GM12872 (cell line): Measurements from ENCODE around the gene FOXC1.

ENCODE experiments used
- CTCF ChIP-seq: IDR thresholded peaks from 3 replicates; pipeline ENCODE4 v1.5.1; 2011; ENCODE audit warnings: low read depth, mild to moderate bottlenecking, low read length, moderate library complexity; ENCODE audit not compliant: insufficient read depth

FOXC1 gene

DNA sequence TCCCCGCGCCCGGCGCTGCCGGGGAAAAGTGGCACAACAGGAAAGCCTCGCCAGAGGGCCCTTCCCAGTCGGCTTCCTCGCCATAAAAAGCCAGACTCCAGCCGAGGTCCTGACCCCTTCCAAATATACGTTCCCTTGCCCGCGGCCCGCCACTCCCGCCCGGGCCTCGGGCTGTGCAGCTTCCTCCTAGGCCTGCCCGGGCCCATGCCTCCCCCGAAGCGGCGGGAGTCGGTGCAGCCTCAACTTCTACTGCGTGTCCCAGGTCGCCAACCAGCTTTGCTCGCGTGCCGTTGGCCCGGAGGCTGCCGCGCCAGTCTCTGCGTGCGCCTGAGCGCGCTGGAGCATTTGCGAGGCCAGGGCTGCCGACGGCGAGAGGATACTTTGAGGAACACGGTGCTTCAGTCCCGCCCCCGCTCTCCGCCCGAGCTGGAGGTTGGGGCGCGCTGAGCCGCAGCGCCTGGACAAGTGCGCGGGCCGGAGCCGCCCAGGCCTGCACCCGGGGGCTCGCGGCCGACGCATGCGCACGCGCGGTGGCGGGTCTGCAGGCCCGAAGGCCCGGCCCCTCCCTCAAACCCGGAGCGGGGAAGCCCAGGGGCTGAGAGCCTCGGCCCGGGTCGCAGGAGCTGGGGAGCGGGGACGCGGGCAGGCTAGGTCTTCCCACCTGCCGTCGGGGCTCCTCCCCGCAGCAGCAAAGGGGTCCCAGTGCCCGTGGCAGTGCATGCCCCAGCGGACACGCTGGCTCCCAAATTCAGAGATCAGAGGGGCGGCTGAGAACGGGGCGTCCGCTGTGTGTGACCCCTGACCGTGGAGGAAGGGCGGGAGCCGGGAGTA lies 10.2 kb downstream of the FOXC1 start:
- no peak for TF ChIP-seq CTCF

- no peak for TF ChIP-seq CTCF
Observed at GRCh38 chr6:1620504-1621069, 10.9 kb downstream of the FOXC1 start.

GRCh38 chr6:1621070-1621701 lies 11.5 kb downstream of the FOXC1 start:
- no peak for TF ChIP-seq CTCF

DNA sequence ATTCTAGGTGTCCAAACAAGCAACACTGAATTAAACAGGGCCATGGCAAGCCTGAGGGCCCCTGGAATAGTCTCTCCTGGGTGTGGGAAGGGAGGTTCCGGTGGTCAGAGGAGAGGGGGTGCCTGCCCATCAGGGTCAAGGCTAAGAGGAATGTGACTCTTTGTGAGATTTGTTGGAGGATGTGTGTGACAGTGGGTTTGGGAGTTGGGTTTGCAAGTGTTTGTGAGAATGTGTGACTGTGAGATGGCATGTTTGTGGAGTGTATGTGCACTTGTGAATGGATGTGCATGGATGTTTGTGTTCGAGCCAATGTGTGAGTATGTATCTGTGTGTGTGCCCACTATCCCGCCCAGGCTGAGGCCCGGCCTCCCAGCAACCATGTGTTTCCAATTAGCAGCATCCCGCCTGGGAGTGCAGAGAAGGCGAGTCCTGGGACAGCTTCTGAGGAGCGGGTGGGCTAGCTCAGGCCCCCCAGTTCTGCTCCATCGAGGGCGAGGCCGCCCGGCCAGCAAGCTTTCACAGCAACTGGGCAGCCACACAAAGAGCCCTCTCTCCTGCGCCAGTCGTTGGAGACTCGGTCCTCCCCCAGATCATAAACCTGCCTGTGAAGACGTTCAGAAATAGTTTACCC lies 12.6 kb downstream of the FOXC1 start:
- TF ChIP-seq CTCF: no peak

DNA sequence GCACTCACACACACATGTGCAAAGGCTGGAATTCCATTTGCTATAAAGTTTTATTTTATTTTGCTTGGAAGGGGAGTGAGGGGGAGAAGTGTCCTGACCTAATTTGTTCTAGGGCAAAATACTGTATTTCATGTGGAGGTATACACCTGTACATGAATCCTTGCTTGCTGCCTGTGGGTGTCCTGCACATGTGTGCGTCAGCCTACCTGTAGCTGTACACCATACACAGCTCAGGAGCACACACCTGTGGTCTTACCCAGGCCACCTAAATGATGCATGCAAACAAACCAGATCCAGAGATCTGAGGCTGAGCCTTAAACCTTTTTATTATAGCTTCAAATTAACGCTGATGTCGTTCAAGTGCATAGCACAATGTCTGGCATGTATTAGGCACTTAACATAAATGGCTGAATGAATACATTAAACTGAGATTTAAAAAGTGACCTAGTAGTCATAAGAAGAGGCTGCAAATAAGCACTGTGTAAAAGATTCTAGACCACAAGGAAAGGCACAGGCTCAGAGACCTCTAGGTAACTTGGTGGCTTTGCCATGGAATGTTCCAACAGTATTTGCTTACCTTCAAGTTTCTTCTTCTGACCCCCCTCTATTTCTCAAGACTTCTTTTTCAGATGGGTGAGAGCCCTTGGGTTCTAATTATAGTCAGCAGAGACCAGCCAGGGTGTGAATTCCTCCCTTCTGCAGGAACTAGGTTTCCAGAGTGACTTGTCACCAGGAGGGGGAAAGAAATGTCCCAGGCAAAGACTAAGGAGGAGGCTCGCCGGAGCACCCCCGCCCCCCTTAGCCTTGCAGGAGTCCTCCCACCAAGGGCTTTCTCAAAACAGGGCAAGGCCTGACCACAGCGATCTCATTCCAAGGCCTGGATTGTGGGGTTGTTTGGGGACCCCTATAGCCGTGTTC lies 13.4 kb downstream of the FOXC1 start:
- no peak for TF ChIP-seq CTCF

DNA sequence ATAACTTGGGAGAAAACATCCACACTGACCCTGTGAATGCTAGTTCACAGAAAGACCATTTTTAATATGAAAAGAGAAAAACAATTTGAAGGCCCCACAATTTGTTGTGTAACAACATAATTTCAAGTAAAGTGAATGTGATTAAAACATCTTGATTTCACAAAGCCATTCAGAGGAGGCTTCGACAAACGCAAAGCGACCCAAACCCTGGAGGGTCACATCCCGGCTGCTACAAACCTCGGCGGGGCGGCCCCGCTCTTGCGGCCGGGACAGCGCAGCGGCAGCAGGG lies 14.0 kb downstream of the FOXC1 start:
- TF ChIP-seq CTCF: no peak
